A549 (cell line): ENCODE results near the gene TMEM267.

Experiments used
- CBX8 ChIP-seq: fragments of 200-600 bp; sonication (generic); IDR thresholded peaks from 2 replicates; pipeline ENCODE4 v1.6.1; 2016
- CTCF ChIP-seq: fragments of >200 bp; sonication (Bioruptor Twin); formaldehyde crosslinking; IDR thresholded peaks from 3 replicates; pipeline ENCODE4 v1.5.1; 2016
- RCOR1 ChIP-seq: fragments of 150-350 bp; IDR thresholded peaks from 2 replicates; pipeline ENCODE4 v1.6.1; 2014; ENCODE audit warnings: antibody characterized with exemption, low read length, low read depth

GRCh38 chr5:43456556-43456955 is 27.1 kb downstream of the TMEM267 start:
- TF ChIP-seq CTCF (no peak), RCOR1 (no peak), CBX8 (no peak)
